ENCODE measurements around the gene SASH1. TPM values are rescaled to one million over a fixed set of nuclear protein-coding genes. Genes with fewer than 3 reads are reported as not detected.
A peak's percentile ranks its signal among the peaks of the same experiment; 100 is the strongest.

SASH1 gene
- total and polyA plus RNA-seq, 9 donors, result 8.6 to 35.2 (median 18.2) TPM

GRCh38 chr6:148517470-148517869, 174.8 kb downstream of the SASH1 start:
- DNase-seq, result no peak
- TF ChIP-seq, protein P1, sequence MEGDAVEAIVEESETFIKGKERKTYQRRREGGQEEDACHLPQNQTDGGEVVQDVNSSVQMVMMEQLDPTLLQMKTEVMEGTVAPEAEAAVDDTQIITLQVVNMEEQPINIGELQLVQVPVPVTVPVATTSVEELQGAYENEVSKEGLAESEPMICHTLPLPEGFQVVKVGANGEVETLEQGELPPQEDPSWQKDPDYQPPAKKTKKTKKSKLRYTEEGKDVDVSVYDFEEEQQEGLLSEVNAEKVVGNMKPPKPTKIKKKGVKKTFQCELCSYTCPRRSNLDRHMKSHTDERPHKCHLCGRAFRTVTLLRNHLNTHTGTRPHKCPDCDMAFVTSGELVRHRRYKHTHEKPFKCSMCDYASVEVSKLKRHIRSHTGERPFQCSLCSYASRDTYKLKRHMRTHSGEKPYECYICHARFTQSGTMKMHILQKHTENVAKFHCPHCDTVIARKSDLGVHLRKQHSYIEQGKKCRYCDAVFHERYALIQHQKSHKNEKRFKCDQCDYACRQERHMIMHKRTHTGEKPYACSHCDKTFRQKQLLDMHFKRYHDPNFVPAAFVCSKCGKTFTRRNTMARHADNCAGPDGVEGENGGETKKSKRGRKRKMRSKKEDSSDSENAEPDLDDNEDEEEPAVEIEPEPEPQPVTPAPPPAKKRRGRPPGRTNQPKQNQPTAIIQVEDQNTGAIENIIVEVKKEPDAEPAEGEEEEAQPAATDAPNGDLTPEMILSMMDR (IDR thresholded peaks at IDR 0.05), result no peak
- TF ChIP-seq POLR2A (IDR thresholded peaks at IDR 0.05), result no peak
- TF ChIP-seq EP300 (IDR thresholded peaks at IDR 0.05), result no peak
- intact Hi-C loops (cut with DNase I), result no loop called here
- Histone ChIP-seq H3K9me3 (no peaks in the 10 kb centered on the region), H3K4me1 (ENCODE audit: insufficient read depth) (peaks cover 5% of the 10 kb centered on the region), H3K36me3 (no peaks in the 10 kb centered on the region), H3K27ac (no peak overlapping the region), H3K27me3 (no peaks in the 10 kb centered on the region), H3K4me3 (no peak overlapping the region)
- WGBS, 3 donors, result 92 to 95% (median 94%) methylated on average over 10 of the region's 10 CpGs

- H3K36me3 ChIP-seq, result no peaks in the 10 kb centered on the region
These were observed 176.0 kb downstream of the SASH1 start for GRCh38 chr6:148518511-148519156.

GRCh38 chr6:148520109-148520841, 177.6 kb downstream of the SASH1 start:
- Histone ChIP-seq H3K27me3 (no peaks in the 10 kb centered on the region), H3K36me3 (no peaks in the 10 kb centered on the region), H3K9me3 (no peaks in the 10 kb centered on the region), H3K27ac (no peak overlapping the region), H3K4me3 (no peak overlapping the region), H3K4me1 (ENCODE audit: insufficient read depth) (peaks cover 4% of the 10 kb centered on the region)
- DNase-seq, result no peak
- intact Hi-C loops (cut with DNase I), result no loop called here
- no peak for TF ChIP-seq POLR2A (IDR thresholded peaks at IDR 0.05)
- TF ChIP-seq, protein P1 (IDR thresholded peaks at IDR 0.05), result no peak
- no peak for TF ChIP-seq EP300 (IDR thresholded peaks at IDR 0.05)
- 90 to 96% (median 95%) methylated on average over 22 to 23 of the region's 23 CpGs for WGBS, 3 donors

More at GRCh38 chr6:148518511-148519156, 176.0 kb downstream of the SASH1 start:
- Histone ChIP-seq H3K27me3 (no peaks in the 10 kb centered on the region), H3K4me1 (ENCODE audit: insufficient read depth) (peaks cover 5% of the 10 kb centered on the region), H3K9me3 (no peaks in the 10 kb centered on the region), H3K27ac (no peak overlapping the region), H3K4me3 (no peak overlapping the region)
- TF ChIP-seq, protein P1 (IDR thresholded peaks at IDR 0.05), result no peak
- TF ChIP-seq POLR2A (IDR thresholded peaks at IDR 0.05), result no peak
- no peak for TF ChIP-seq EP300 (IDR thresholded peaks at IDR 0.05)
- 76 to 84% (median 82%) methylated on average over 12 of the region's 12 CpGs for WGBS, 3 donors
- DNase-seq, result no peak
- intact Hi-C loops (cut with DNase I), result no loop called here

DNA sequence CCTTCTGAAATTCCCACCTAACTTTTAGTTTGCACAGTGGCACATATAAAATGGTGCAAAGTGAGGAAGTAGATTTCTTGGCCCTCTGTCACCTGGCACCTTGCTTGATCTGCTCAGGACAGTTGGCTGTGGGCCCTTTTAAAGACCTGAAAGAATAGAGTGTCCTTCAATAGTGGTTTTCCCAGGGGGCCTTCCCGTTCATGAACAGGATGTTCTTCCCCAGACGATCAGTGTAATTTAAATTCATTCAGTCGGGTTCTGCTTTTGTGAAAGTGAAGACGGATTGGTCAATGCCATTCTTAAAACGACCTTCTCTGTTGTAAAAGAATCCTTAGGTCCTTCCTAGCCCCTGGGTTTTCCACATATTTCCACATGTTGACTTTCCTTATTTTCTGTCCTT, 178.5 kb downstream of the SASH1 start:
- Histone ChIP-seq H3K4me3 (no peak overlapping the region), H3K4me1 (ENCODE audit: insufficient read depth) (peaks cover 4% of the 10 kb centered on the region), H3K36me3 (no peaks in the 10 kb centered on the region), H3K27me3 (no peaks in the 10 kb centered on the region), H3K27ac (peak overlapping the region in 1 of 2 donors; percentile 23), H3K9me3 (no peaks in the 10 kb centered on the region)
- WGBS, 3 donors, result 9 to 14% (median 11%) methylated on average over 5 of the region's 5 CpGs
- TF ChIP-seq, protein P1 (IDR thresholded peaks at IDR 0.05), result no peak
- TF ChIP-seq EP300 (IDR thresholded peaks at IDR 0.05), result no peak
- TF ChIP-seq POLR2A (IDR thresholded peaks at IDR 0.05), result no peak
- no peak for DNase-seq
- intact Hi-C loops (cut with DNase I), result no loop called here

All from ovary (tissue), 9 donors.